GM12878 (cell line): ENCODE measurements around the gene ATAD2B. TPM values are rescaled to one million over a fixed set of nuclear protein-coding genes. Genes with fewer than 3 reads are reported as not detected.

Source experiments
- ATAC-seq: fragments of 200-7000 bp; cut with Tn5 transposase; 3 replicates; pipeline ENCODE4 v1.9.1; 2020; ENCODE audit warnings: mild to moderate bottlenecking, moderate library complexity
- BruUV-seq: library from RNA; stranded (reverse); fragments of 400-500 nt; replicated peaks from 2 replicates; lab custom pipeline; 2021; lab: Mats Ljungman, UMichigan
- CTCF ChIA-PET: fragments of 300-600 bp; sonication (Branson Sonifier 250); formaldehyde crosslinking; extraction: SDS; loops from one replicate; lab custom pipeline; 2021; ENCODE audit warnings: inconsistent platforms; lab: Yijun Ruan, JAX
- POLR2A ChIA-PET: fragments of 350-600 bp; formaldehyde crosslinking; extraction: SDS; loops from one replicate; lab custom pipeline; 2021; ENCODE audit warnings: inconsistent platforms; lab: Charles Lee
- RAD21 ChIA-PET: fragments of 300-600 bp; sonication (Branson Sonifier 250); formaldehyde crosslinking; loops from one replicate; lab custom pipeline; 2023; ENCODE audit warnings: antibody characterized with exemption; ENCODE audit not compliant: unreplicated experiment; lab: Charles Lee
- SMC1A ChIA-PET: fragments of 300-600 bp; sonication (Branson Sonifier 250); formaldehyde crosslinking; loops from one replicate; lab custom pipeline; 2023; ENCODE audit not compliant: unreplicated experiment, uncharacterized antibody; lab: Charles Lee
- DNase-seq: peaks from one replicate; pipeline ENCODE4 v3.0.0-alpha.2; 2011; ENCODE audit warnings: low read depth, low spot score
- FAIRE-seq: peaks from 3 replicates; lab custom pipeline; 2011; peaks lifted over from hg19 to GRCh38; lab: Jason Lieb, UNC
- H2AFZ ChIP-seq: 2 replicates; pipeline ENCODE4 v1.6.0; 2011; ENCODE audit warnings: low read depth, low read length, control low read depth; ENCODE audit not compliant: control insufficient read depth
- H3K27ac ChIP-seq: 2 replicates; pipeline ENCODE4 v1.5.1; 2011; ENCODE audit warnings: control low read depth; ENCODE audit not compliant: control insufficient read depth, insufficient read depth
- H3K27me3 ChIP-seq, 2 experiments: replicated peaks in 1 of 2; 2 replicates each; pipeline versions ENCODE4 v1.6.0 to v1.6.1; 2011; ENCODE audit warnings: low read length in 1 of 2; ENCODE audit not compliant: control insufficient read depth in 2 of 2, insufficient read depth in 2 of 2
- H3K36me3 ChIP-seq, 2 experiments: 2 replicates each; pipeline ENCODE4 v1.5.1; 2011; ENCODE audit warnings: low read length in 1 of 2; ENCODE audit not compliant: control insufficient read depth in 2 of 2, insufficient read depth in 2 of 2
- H3K4me1 ChIP-seq: 2 replicates; pipeline ENCODE4 v1.6.1; 2011; ENCODE audit warnings: mild to moderate bottlenecking, low read length, moderate library complexity, mixed read lengths; ENCODE audit not compliant: control insufficient read depth, insufficient read depth
- H3K4me2 ChIP-seq: 2 replicates; pipeline ENCODE4 v1.6.0; 2011; ENCODE audit warnings: control low read depth; ENCODE audit not compliant: control insufficient read depth, insufficient read depth
- H3K4me3 ChIP-seq: fragments of 200-600 bp; sonication (generic); 2 replicates; pipeline ENCODE4 v1.5.1; 2016
- H3K79me2 ChIP-seq: 2 replicates; pipeline ENCODE4 v1.6.0; 2011; ENCODE audit warnings: low read length; ENCODE audit not compliant: control insufficient read depth, insufficient read depth
- H3K9ac ChIP-seq: 2 replicates; pipeline ENCODE4 v1.8.0; 2011; ENCODE audit warnings: low read length, control low read depth, mixed read lengths; ENCODE audit not compliant: control insufficient read depth, insufficient read depth
- H3K9me3 ChIP-seq: replicated peaks from 3 replicates; pipeline ENCODE4 v1.5.1; 2011; ENCODE audit warnings: mild to moderate bottlenecking, low read length; ENCODE audit not compliant: control insufficient read depth, insufficient read depth
- H4K20me1 ChIP-seq: 2 replicates; pipeline ENCODE4 v1.6.0; 2011; ENCODE audit not compliant: control insufficient read depth, insufficient read depth
- BMI1 ChIP-seq: fragments of 450-650 bp; IDR thresholded peaks from 2 replicates; pipeline ENCODE4 v1.6.1; 2016; ENCODE audit warnings: mild to moderate bottlenecking, moderate library complexity, borderline replicate concordance
- CBX3 ChIP-seq: fragments of 200-600 bp; sonication (generic); IDR thresholded peaks from 2 replicates; pipeline ENCODE4 v1.6.1; 2016; ENCODE audit warnings: low read depth, borderline replicate concordance
- CREB1 ChIP-seq: IDR thresholded peaks from 2 replicates; pipeline ENCODE4 v1.6.1; 2012; ENCODE audit warnings: low read depth, mild to moderate bottlenecking, inconsistent platforms
- DPF2 ChIP-seq: fragments of 450-650 bp; IDR thresholded peaks from 2 replicates; pipeline ENCODE4 v1.6.1; 2017; ENCODE audit warnings: mild to moderate bottlenecking
- GABPA ChIP-seq: IDR thresholded peaks from 2 replicates; pipeline ENCODE4 v1.6.1; 2014; ENCODE audit warnings: antibody characterized with exemption, low read depth, mild to moderate bottlenecking, inconsistent platforms
- POLR2A ChIP-seq: IDR thresholded peaks from 2 replicates; pipeline ENCODE4 v1.6.1; 2011; ENCODE audit warnings: low read depth, mild to moderate bottlenecking, low read length
- RAD21 ChIP-seq: IDR thresholded peaks from 2 replicates; pipeline ENCODE4 v1.6.1; 2011; ENCODE audit warnings: mild to moderate bottlenecking, low read depth, low read length, moderate library complexity; ENCODE audit not compliant: insufficient read depth
- RAD51 ChIP-seq: fragments of 450-650 bp; IDR thresholded peaks from 2 replicates; pipeline ENCODE4 v1.6.1; 2016; ENCODE audit warnings: moderate library complexity, mild to moderate bottlenecking, inconsistent platforms
- REST ChIP-seq: IDR thresholded peaks from 2 replicates; pipeline ENCODE4 v1.6.1; 2012; ENCODE audit warnings: mild to moderate bottlenecking, low read depth, low read length
- SMC3 ChIP-seq: IDR thresholded peaks from 2 replicates; pipeline ENCODE4 v1.6.1; 2011; ENCODE audit warnings: low read length, improper control_type of control experiment, borderline replicate concordance
- STAT1 ChIP-seq: fragments of 450-650 bp; conservative IDR thresholded peaks from 2 replicates; pipeline ENCODE4 v1.6.1; 2014; ENCODE audit warnings: antibody characterized with exemption, mild to moderate bottlenecking
- TBL1XR1 ChIP-seq: IDR thresholded peaks from 2 replicates; pipeline ENCODE4 v1.6.1; 2012; ENCODE audit warnings: low read depth, low read length, improper control_type of control experiment
- TCF12 ChIP-seq: IDR thresholded peaks from 2 replicates; pipeline ENCODE4 v1.6.1; 2011; ENCODE audit warnings: low read depth, mild to moderate bottlenecking, low read length
- ZBED1 ChIP-seq: IDR thresholded peaks from 2 replicates; pipeline ENCODE4 v1.6.1; 2016; ENCODE audit warnings: borderline replicate concordance
- ZNF24 ChIP-seq: fragments of 450-650 bp; IDR thresholded peaks from 2 replicates; pipeline ENCODE4 v1.6.1; 2017; ENCODE audit warnings: antibody characterized with exemption, mild to moderate bottlenecking
- ZZZ3 ChIP-seq: IDR thresholded peaks from 2 replicates; pipeline ENCODE4 v1.6.1; 2011; ENCODE audit warnings: low read depth; ENCODE audit not compliant: control insufficient read depth, insufficient read length
- WGBS: methylation state at CpG from one replicate; pipeline ENCODE4 v1.1.6; 2016; ENCODE audit warnings: low lambda C conversion rate; ENCODE audit not compliant: insufficient replicate concordance, insufficient coverage; ENCODE audit errors: missing lambda C conversion rate; 5-methylcytosine and 5-hydroxymethylcytosine counted together
- in situ Hi-C: fragments of 300-500 bp; cut with MboI; formaldehyde crosslinking; loops from 9 replicates; pipeline ENCODE4 v1.14.3; 2018; ENCODE audit warnings: mixed read lengths
- intact Hi-C: fragments of 100-400 bp; cut with micrococcal nuclease; formaldehyde crosslinking; loops from one replicate; pipeline ENCODE4 v1.14.2; 2022; ENCODE audit not compliant: unreplicated experiment
- polyA plus RNA-seq, 11 experiments: library from polyadenylated mRNA; depleted of rRNA in 4 of 11; unstranded in 6 of 11; stranded (reverse) in 5 of 11; fragments of >200 nt; fragmentation: Nextera tagmentation in 4 of 11; fragmentation: Illumina TruSeq in 1 of 11; extraction: Ambion mirVana in 4 of 11; extraction: Trizol in 1 of 11; gene quantifications; 1 replicate in 1 of 11; 2 replicates in 10 of 11; pipeline versions ENCODE4 v1.2.1 to v1.2.3, GENCODE V29; 2011 to 2016; ENCODE audit warnings: inconsistent platforms in 2 of 11, missing spikeins in 2 of 11, low read depth in 1 of 11
- total RNA-seq, 4 experiments: library from RNA; depleted of rRNA in 3 of 4; stranded (reverse); fragments of >200 nt in 3 of 4; fragmentation: Illumina TruSeq in 1 of 4; extraction: Trizol in 1 of 4; gene quantifications; 2 replicates each; pipeline versions ENCODE4 v1.2.1 to v1.2.3, GENCODE V29; 2013 to 2021
- TF ChIP-seq, protein P1 (sequence below): fragments of 450-650 bp; conservative IDR thresholded peaks from 2 replicates; pipeline ENCODE4 v1.6.1; 2017; ENCODE audit warnings: mild to moderate bottlenecking, moderate library complexity

The ATAD2B gene
- total and polyA plus RNA-seq, 10 of the 15 experiments (the other 5 are each of a cell fraction or from before 2014, with no cell fraction given): 3.6 to 29.9 (median 16.8) TPM

DNA sequence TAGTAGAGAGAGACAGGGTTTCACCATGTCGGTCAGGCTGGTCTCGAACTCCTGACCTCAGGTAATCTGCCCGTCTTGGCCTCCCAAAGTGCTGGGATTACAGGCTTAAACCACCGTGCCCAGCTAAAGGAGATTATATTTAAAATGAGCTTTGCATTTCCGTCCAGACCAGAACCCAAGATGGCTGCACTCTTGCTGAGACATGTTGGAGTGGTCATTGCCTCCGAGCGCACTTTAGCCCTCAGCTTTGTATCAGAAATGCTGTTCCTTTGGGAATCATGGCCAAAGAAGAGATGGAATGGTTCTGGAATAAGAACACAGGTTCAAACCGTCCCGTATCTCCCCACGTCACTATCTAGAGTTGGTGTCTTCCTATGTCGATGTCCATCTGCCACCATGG lies 16.7 kb upstream of the ATAD2B start:
- H3K4me1 ChIP-seq: peaks cover 10% of the 10 kb centered on the region
- peaks cover 54% of the 10 kb centered on the region for H3K79me2 ChIP-seq
- no peak for DNase-seq
- no peaks in the 10 kb centered on the region for H3K9me3 ChIP-seq
- no peaks in the 10 kb centered on the region for H4K20me1 ChIP-seq
- no TSS peak for BruUV-seq
- no peak for ATAC-seq
- H2AFZ ChIP-seq: no peak overlapping the region
- WGBS: 99% methylated on average over 11 of the region's 11 CpGs
- H3K4me2 ChIP-seq: no peak overlapping the region
- CTCF ChIA-PET: interaction anchor here (1.6 kb wide), 1 partner anchor 16 kb away, joined by 5 read pairs; the partner anchor contains the start of gene ATAD2B
- intact Hi-C loops: no loop called here
- FAIRE-seq: no peak
- POLR2A ChIA-PET: interaction anchor here (0.6 to 5.3 kb wide), 2 partner anchors 16 to 53 kb away, joined by 4 to 97 read pairs; partner anchors contain the start of gene ATAD2B
- H3K9ac ChIP-seq: no peak overlapping the region
- no peaks in the 10 kb centered on the region for H3K27me3 ChIP-seq
- in situ Hi-C loops: no loop called here
- SMC1A ChIA-PET: interaction anchor here (8.1 kb wide), 1 partner anchor 17 kb away, joined by 65 read pairs; the partner anchor contains the start of gene ATAD2B
- TF ChIP-seq CBX3 (no peak), SMC3 (no peak), CREB1 (no peak), TBL1XR1 (no peak), ZNF24 (no peak), BMI1 (no peak), RAD21 (no peak), RAD51 (no peak), TCF12 (no peak), POLR2A (no peak), STAT1 (no peak), REST (no peak), DPF2 (no peak), GABPA (no peak), ZZZ3 (no peak), ZBED1 (no peak)
- TF ChIP-seq, protein P1, sequence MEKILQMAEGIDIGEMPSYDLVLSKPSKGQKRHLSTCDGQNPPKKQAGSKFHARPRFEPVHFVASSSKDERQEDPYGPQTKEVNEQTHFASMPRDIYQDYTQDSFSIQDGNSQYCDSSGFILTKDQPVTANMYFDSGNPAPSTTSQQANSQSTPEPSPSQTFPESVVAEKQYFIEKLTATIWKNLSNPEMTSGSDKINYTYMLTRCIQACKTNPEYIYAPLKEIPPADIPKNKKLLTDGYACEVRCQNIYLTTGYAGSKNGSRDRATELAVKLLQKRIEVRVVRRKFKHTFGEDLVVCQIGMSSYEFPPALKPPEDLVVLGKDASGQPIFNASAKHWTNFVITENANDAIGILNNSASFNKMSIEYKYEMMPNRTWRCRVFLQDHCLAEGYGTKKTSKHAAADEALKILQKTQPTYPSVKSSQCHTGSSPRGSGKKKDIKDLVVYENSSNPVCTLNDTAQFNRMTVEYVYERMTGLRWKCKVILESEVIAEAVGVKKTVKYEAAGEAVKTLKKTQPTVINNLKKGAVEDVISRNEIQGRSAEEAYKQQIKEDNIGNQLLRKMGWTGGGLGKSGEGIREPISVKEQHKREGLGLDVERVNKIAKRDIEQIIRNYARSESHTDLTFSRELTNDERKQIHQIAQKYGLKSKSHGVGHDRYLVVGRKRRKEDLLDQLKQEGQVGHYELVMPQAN: no peak
- H3K4me3 ChIP-seq: no peak overlapping the region
- H3K36me3 ChIP-seq: peaks cover 0 to 3% of the 10 kb centered on the region in 2 experiments; a peak in 1 of 4 replicates
- no peak overlapping the region for H3K27ac ChIP-seq
- RAD21 ChIA-PET: interaction anchor here (2.1 kb wide), 1 partner anchor 17 kb away, joined by 5 read pairs; the partner anchor contains the start of gene ATAD2B
